ENCODE data around the gene SYNJ1. TPM values are rescaled to one million over a fixed set of nuclear protein-coding genes. Genes with fewer than 3 reads are reported as not detected.
"Not testable (repeated sequence)": the region's sequence is repeated elsewhere in the genome, so short reads cannot be mapped to it uniquely, and the experiment has no call there.

SYNJ1 gene
- total RNA-seq, 4 donors from 2014 or later, result 4.3 to 20.3 (median 9.6) TPM

DNA sequence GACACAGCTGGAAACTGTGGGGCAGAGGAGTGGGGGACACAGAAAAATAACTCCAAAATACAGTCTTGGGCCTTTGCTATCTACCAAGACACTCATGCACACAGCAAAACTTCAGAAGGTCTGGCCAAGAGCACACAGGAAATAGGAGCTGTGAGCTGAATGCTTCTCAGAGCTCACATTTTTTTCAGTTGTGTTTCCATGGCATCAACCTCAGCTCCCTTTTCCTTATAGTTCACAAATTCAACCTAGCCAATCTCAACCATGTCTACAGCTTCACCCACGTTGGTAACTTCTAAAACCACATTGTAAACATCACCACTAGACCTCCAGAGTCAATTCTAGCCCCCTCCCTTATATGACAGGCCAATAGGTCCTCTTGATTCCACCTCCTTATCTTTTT lies 19.6 kb upstream of the SYNJ1 start:
- Histone ChIP-seq H3K27me3 (no peaks in the 10 kb centered on the region), H3K4me3 (no peak overlapping the region), H3K27ac (no peak overlapping the region), H3K9me3 (no peaks in the 10 kb centered on the region), H3K4me1 (no peaks in the 10 kb centered on the region), H3K36me3 (peaks cover 95% of the 10 kb centered on the region)
- WGBS, result 71% methylated on average over 1 of the region's 1 CpG
- no peak for DNase-seq (ENCODE audit: low spot score in 2 of 2)
- TF ChIP-seq CTCF (IDR thresholded peaks at IDR 0.05) (no peak), EP300 (IDR thresholded peaks at IDR 0.05) (no peak), POLR2AphosphoS5 (IDR thresholded peaks at IDR 0.05) (no peak), POLR2A (IDR thresholded peaks at IDR 0.05) (no peak)

GRCh38 chr21:32746711-32747110 lies 18.9 kb upstream of the SYNJ1 start:
- not testable (repeated sequence) for H3K9me3 ChIP-seq; H3K27ac ChIP-seq; DNase-seq (ENCODE audit: low spot score in 2 of 2); H3K4me1 ChIP-seq; H3K27me3 ChIP-seq; H3K4me3 ChIP-seq
- 95% methylated on average over 3 of the region's 3 CpGs for WGBS
- H3K36me3 ChIP-seq, result peaks cover 95% of the 10 kb centered on the region

- TF ChIP-seq CTCF (IDR thresholded peaks at IDR 0.05) (no peak), POLR2A (IDR thresholded peaks at IDR 0.05) (no peak), POLR2AphosphoS5 (IDR thresholded peaks at IDR 0.05) (no peak), EP300 (IDR thresholded peaks at IDR 0.05) (no peak)
- 76% methylated on average over 2 of the region's 2 CpGs for WGBS
- H3K27ac ChIP-seq, result no peak overlapping the region
- DNase-seq (ENCODE audit: low spot score in 2 of 2), result no peak
- no peaks in the 10 kb centered on the region for H3K9me3 ChIP-seq
- peaks cover 83% of the 10 kb centered on the region for H3K36me3 ChIP-seq
- no peaks in the 10 kb centered on the region for H3K27me3 ChIP-seq
- no peaks in the 10 kb centered on the region for H3K4me1 ChIP-seq
- H3K4me3 ChIP-seq, result no peak overlapping the region
Observed at GRCh38 chr21:32742396-32742795, 14.6 kb upstream of the SYNJ1 start.

DNA sequence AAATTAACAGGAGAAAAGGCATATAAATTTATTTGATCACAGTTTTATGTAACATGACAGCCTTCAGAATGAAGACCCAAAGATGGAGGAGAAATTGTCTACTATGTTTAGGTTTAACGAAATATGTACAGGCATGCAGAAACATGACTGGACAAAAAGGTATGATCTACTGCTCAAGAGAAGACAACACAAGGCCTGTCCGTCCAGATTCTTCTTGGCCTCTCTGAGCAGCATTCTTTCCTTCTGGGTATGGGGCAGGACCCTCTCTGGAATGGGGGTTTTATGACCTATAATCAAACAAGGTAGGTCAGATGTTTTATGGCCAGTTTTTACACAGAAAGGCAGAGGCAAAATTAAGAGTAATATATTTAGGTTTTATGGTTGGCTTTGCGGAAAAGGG lies 13.5 kb upstream of the SYNJ1 start:
- Histone ChIP-seq H3K4me1 (no peaks in the 10 kb centered on the region), H3K27me3 (no peaks in the 10 kb centered on the region), H3K36me3 (peaks cover 83% of the 10 kb centered on the region), H3K27ac (no peak overlapping the region), H3K4me3 (no peak overlapping the region), H3K9me3 (no peaks in the 10 kb centered on the region)
- no peak for DNase-seq (ENCODE audit: low spot score in 2 of 2)
- 73% methylated on average over 3 of the region's 3 CpGs for WGBS
- TF ChIP-seq POLR2A (IDR thresholded peaks at IDR 0.05) (no peak), EP300 (IDR thresholded peaks at IDR 0.05) (no peak), CTCF (IDR thresholded peaks at IDR 0.05) (no peak), POLR2AphosphoS5 (IDR thresholded peaks at IDR 0.05) (no peak)

DNA sequence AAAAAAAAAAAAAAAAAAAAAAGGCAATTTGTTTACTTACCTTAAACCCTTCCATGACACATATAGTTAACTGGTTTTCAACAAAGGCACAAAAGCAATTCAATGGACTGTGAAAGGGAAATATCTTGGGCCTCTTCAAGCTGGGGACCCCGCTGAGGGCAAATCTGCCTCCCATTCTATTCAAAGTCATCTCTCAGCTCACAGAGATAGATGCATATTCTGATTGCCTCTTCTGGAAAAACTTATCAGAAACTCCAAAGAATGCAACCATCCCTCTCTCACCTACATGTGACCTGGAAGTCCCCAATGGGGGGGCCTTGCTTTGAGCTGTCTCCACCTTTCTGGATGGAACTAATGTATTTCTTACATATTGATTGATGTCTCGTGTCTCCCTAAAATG lies 12.1 kb upstream of the SYNJ1 start:
- DNase-seq (ENCODE audit: low spot score in 2 of 2), result no peak
- H3K4me1 ChIP-seq, result no peaks in the 10 kb centered on the region
- no peaks in the 10 kb centered on the region for H3K27me3 ChIP-seq
- H3K36me3 ChIP-seq, result peaks cover 80% of the 10 kb centered on the region
- TF ChIP-seq EP300 (IDR thresholded peaks at IDR 0.05) (no peak), CTCF (IDR thresholded peaks at IDR 0.05) (no peak), POLR2A (IDR thresholded peaks at IDR 0.05) (no peak), POLR2AphosphoS5 (IDR thresholded peaks at IDR 0.05) (no peak)
- H3K9me3 ChIP-seq, result no peaks in the 10 kb centered on the region
- H3K4me3 ChIP-seq, result no peak overlapping the region
- 100% methylated on average over 2 of the region's 2 CpGs for WGBS
- H3K27ac ChIP-seq, result no peak overlapping the region

GRCh38 chr21:32736083-32736482 lies 8.3 kb upstream of the SYNJ1 start:
- H3K4me1 ChIP-seq; H3K27me3 ChIP-seq; H3K4me3 ChIP-seq; DNase-seq (ENCODE audit: low spot score in 2 of 2); H3K27ac ChIP-seq; H3K9me3 ChIP-seq: not testable (repeated sequence)
- 88% methylated on average over 4 of the region's 4 CpGs for WGBS
- peaks cover 56% of the 10 kb centered on the region for H3K36me3 ChIP-seq
